Measurements from ENCODE around the gene NXPH4. TPM values are rescaled to one million over a fixed set of nuclear protein-coding genes. Genes with fewer than 3 reads are reported as not detected.

Gene NXPH4
- total RNA-seq, 4 donors from 2014 or later: not detected

- TF ChIP-seq POLR2AphosphoS5 (IDR thresholded peaks at IDR 0.05) (no peak), CTCF (IDR thresholded peaks at IDR 0.05) (no peak), POLR2A (IDR thresholded peaks at IDR 0.05; ENCODE audit: low read depth) (no peak), EP300 (IDR thresholded peaks at IDR 0.05) (no peak)
- Histone ChIP-seq H3K4me3 (no peak overlapping the region), H3K27me3 (peaks cover 0 to 36% (median 9%) of the 10 kb centered on the region in 4 donors), H3K36me3 (peaks cover 30 to 43% (median 39%) of the 10 kb centered on the region in 4 donors), H3K9me3 (no peaks in the 10 kb centered on the region), H3K27ac (replicated peaks in 1 of 4) (no peak overlapping the region), H3K4me1 (peaks cover 21 to 37% (median 32%) of the 10 kb centered on the region in 4 donors)
- DNase-seq (ENCODE audit: extremely low spot score): no peak
- intact Hi-C loops (cut with DNase I): no loop called here
- 92% methylated on average over 10 of the region's 13 CpGs for WGBS
These were observed 14.9 kb downstream of the NXPH4 start for GRCh38 chr12:57231276-57232021.

DNA sequence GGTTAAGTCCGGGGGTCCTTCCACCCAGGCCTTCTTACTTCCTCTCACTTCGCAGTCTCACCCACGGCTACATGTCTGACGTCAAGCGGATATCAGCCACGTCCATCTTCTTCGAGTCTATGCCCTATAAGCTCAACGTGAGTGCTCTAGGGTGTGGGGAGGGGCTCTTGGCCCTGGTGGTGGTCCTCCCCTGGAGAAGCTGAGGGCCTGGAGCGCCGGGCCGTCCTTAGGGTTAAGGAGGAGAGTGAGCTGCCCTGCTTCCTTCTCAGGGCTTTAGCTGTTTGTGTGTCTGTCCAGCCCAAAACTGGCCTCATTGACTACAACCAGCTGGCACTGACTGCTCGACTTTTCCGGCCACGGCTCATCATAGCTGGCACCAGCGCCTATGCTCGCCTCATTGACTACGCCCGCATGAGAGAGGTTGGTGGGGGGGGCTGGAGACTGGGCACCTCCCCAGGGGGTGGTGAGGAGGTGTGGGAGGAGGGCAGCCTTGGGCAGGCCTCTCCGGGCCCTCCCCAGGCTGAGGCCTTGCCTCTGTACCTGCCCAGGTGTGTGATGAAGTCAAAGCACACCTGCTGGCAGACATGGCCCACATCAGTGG lies 15.7 kb downstream of the NXPH4 start:
- Histone ChIP-seq H3K9me3 (no peaks in the 10 kb centered on the region), H3K4me1 (peaks cover 19 to 38% (median 28%) of the 10 kb centered on the region in 4 donors), H3K4me3 (no peak overlapping the region), H3K27me3 (peaks cover 0 to 36% (median 6%) of the 10 kb centered on the region in 4 donors), H3K36me3 (peaks cover 30 to 43% (median 39%) of the 10 kb centered on the region in 4 donors), H3K27ac (replicated peaks in 1 of 4) (no peak overlapping the region)
- intact Hi-C loops (cut with DNase I): no loop called here
- TF ChIP-seq EP300 (IDR thresholded peaks at IDR 0.05) (no peak), POLR2A (IDR thresholded peaks at IDR 0.05; ENCODE audit: low read depth) (no peak), CTCF (IDR thresholded peaks at IDR 0.05) (no peak), POLR2AphosphoS5 (IDR thresholded peaks at IDR 0.05) (no peak)
- no peak for DNase-seq (ENCODE audit: extremely low spot score)
- whole genome bisulfite sequencing: 85% methylated on average over 16 of the region's 19 CpGs

- Histone ChIP-seq H3K27me3 (peaks cover 5 to 43% (median 13%) of the 10 kb centered on the region in 4 donors), H3K36me3 (peaks cover 30 to 43% (median 39%) of the 10 kb centered on the region in 4 donors), H3K27ac (replicated peaks in 1 of 4) (no peak overlapping the region), H3K9me3 (no peaks in the 10 kb centered on the region), H3K4me3 (no peak overlapping the region), H3K4me1 (peaks cover 27 to 49% (median 39%) of the 10 kb centered on the region in 4 donors)
- no peak for DNase-seq (ENCODE audit: extremely low spot score)
- 100% methylated on average over 11 of the region's 15 CpGs for WGBS
- TF ChIP-seq CTCF (IDR thresholded peaks at IDR 0.05) (no peak), POLR2A (IDR thresholded peaks at IDR 0.05; ENCODE audit: low read depth) (no peak), POLR2AphosphoS5 (IDR thresholded peaks at IDR 0.05) (no peak)
- intact Hi-C loops (cut with DNase I): no loop called here
These were observed 17.0 kb downstream of the NXPH4 start for GRCh38 chr12:57233357-57234232.

GRCh38 chr12:57234233-57234570 lies 17.6 kb downstream of the NXPH4 start:
- Histone ChIP-seq H3K27ac (replicated peaks in 1 of 4) (no peak overlapping the region), H3K36me3 (peaks cover 30 to 43% (median 39%) of the 10 kb centered on the region in 4 donors), H3K9me3 (no peaks in the 10 kb centered on the region), H3K4me3 (no peak overlapping the region), H3K4me1 (peaks cover 28 to 51% (median 42%) of the 10 kb centered on the region in 4 donors), H3K27me3 (peaks cover 5 to 50% (median 13%) of the 10 kb centered on the region in 4 donors)
- TF ChIP-seq EP300 (IDR thresholded peaks at IDR 0.05) (no peak), POLR2AphosphoS5 (IDR thresholded peaks at IDR 0.05) (no peak), CTCF (IDR thresholded peaks at IDR 0.05) (no peak), POLR2A (IDR thresholded peaks at IDR 0.05; ENCODE audit: low read depth) (no peak)
- 90% methylated on average over 3 of the region's 3 CpGs for WGBS
- DNase-seq (ENCODE audit: extremely low spot score): no peak
- intact Hi-C loops (cut with DNase I): no loop called here

All from esophagus muscularis mucosa (tissue), 4 donors.